HG02642 (cell line): ENCODE data around the gene HTRA2.
A peak's percentile ranks its signal among the peaks of the same experiment; 100 is the strongest.
"Not testable (repeated sequence)": the region's sequence is repeated elsewhere in the genome, so short reads cannot be mapped to it uniquely, and the experiment has no call there.

Experiments
- ATAC-seq: cut with Tn5 transposase; IDR thresholded peaks from one replicate; pipeline ENCODE4 v1.9.1; 2021; ENCODE audit warnings: mild to moderate bottlenecking; ENCODE audit not compliant: unreplicated experiment, poor library complexity

HTRA2 gene

DNA sequence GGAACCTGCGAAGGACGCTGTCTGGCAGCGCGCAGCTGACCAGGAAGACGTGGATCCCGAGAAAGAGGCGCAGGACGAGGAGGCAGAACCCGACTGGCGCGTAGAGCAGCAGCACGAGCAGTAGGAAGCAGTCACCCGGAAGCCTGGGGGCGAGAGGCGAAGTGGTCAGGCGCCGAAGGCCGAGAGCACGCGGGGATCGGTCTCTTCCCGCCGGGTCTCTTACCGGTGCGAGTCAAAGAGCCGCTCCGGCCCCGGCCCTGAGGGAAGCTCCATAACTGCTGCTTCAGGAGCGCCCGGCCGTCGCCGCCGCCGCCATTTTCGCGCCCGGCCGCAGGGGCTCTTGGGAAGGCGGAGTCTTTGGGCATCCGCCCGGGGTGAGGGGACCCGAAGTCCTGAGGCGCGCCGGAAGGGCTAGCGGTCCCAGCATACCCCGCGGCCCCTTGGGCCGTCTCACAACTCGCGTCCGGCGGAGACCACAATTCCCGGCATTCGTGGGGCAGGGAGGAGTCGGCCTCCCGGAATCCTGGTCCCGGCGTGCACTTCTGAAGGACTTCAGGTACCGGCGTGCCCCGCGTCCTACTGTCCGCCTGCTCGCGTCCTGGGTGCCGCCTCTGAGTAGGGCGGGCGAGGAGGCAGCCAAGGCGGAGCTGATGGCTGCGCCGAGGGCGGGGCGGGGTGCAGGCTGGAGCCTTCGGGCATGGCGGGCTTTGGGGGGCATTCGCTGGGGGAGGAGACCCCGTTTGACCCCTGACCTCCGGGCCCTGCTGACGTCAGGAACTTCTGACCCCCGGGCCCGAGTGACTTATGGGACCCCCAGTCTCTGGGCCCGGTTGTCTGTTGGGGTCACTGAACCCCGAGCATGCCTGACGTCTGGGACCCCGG lies at the start of gene HTRA2, which contains the start of gene AUP1:
TSS of gene HTRA2 (plus strand) at position 577 of the 882 bp plus-strand sequence. CDS start at position 651, 74 bp downstream.
TSS of gene AUP1 (minus strand) at position 350 of the 882 bp plus-strand sequence. CDS start at position 273, 77 bp downstream.
- peak; percentile 81 for ATAC-seq

GRCh38 chr2:74481431-74481830 lies 48.3 kb upstream of the HTRA2 start:
- no peak for ATAC-seq

DNA sequence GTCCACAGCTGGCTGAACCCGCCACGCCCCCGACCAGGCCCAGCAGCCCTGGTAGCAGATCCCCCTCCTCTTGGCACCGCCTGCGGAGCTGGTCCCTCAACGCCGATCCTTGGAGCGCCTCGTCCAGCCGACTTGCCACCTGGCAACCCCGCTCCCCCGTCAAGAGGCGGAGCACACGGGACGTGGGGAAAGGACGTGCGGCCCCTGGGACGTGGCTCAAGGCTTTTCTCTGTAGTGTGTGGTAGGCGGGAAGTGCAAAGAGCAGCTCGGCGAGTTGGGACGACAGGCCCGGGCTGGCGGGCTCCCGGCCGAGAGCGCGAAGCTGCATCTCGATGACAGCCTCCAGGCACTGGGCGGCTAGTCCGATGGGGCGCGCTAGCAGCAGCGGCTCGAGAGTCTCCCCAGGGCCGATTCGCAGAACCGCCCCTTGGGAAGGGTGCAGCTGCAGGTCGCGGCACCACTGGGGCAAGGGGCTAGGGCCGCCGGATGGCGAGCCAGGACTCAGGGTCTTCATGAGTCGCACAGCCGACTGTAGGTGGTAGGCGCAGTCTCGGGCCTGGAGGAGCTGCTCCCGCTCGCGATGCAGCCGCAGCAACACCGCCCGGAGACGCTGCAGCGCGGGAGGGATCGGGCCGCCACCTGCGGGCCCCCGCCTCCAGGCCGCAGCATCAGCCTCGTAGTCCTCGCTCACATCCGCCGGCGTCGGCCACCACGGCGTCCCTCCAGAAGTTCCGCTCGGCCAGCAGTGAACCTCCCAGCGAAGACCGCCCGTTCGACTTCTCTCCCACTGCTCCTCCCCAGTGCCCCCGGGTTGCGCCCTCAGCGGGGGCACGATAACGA lies 47.6 kb upstream of the HTRA2 start:
- ATAC-seq: peak; percentile 43

- ATAC-seq: peak; percentile 90
Observed at GRCh38 chr2:74482801-74483674, 46.7 kb upstream of the HTRA2 start, which contains the start of the genes CCDC142 and TTC31. CCDC142 (minus strand) TSS chr2:74482998; CDS start chr2:74482837, 161 bp downstream. TTC31 (plus strand) TSS chr2:74483081; CDS start chr2:74483096, 15 bp downstream.

DNA sequence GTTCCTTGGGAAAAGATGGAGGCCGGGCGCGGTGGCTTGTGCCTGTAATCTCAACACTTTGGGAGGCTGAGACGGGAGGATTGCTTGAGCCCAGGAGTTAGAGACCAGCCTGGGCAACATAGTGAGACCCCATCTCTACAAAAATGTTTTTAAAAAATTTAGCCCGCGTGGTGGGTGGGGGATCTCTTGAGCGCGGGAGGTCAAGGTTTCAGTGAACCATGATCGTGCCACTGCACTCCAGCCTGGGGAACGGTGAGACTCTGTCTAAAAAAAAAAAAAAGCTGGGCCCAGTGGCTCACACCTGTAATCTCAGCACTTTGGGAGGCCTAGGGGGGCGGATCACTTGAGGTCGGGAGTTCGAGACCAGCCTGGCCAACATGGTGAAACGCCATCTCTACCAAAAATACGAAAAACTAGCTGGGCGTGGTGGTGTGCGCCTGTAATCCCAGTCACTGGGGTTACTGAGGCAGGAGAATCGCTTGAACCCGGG lies 46.0 kb upstream of the HTRA2 start:
- ATAC-seq: not testable (repeated sequence)

DNA sequence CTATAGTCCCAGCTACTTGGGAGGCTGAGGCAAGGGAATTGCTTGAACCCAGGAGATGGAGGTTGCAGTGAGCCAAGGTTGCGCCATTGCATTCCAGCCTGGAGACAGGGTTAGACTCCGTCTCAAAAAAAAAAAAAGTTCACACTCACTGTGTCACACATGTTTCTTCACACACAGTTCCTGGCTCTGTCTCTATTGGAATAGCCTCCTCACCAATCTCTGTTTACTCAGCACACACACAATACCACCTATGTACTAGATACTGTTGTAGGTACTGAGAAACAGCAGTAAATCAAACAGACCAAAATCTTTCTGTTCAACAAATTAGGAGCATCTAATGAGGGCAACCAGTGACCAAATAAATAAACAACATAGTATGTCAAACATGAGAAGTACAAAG lies 43.6 kb upstream of the HTRA2 start:
- ATAC-seq: no peak

DNA sequence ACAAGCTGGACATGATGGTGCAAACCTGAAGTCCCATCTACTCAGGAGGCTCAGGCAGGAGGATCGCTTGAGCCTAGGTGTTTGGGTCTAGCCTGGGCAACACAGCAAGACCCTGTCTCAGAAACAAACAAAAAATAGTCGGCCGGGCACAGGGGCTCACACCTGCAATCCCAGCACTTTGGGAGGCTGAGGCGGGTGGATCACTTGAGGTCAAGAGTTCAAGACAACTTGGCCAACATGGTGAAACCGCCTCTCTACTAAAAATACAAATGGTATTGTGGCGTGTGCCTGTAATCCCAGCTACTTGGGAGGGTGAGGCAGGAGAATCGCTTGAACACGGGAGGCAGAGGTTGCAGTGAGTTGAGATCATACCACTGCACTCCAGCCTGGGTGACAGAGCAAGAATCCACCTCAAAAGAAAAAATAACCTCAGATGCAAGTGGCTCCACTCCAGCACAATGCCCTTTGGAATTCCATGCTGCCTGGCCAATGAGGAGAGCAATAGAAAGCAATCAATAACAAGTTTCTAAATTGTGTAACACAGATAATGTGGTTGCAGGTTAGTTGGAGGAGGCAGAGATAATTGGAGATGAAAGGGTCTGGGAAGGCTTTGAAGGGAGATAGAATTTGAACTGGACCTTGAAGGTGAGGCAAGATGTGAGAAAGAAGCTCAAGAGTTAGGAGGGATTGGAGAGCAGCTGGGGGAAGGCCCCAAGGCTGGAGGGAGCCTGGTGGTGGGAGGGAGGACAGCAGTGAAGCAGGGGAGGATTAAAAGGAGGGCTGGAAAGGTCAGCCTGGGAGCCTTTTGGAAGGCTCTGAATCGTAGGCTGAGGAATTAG lies 40.9 kb upstream of the HTRA2 start:
- no peak for ATAC-seq

DNA sequence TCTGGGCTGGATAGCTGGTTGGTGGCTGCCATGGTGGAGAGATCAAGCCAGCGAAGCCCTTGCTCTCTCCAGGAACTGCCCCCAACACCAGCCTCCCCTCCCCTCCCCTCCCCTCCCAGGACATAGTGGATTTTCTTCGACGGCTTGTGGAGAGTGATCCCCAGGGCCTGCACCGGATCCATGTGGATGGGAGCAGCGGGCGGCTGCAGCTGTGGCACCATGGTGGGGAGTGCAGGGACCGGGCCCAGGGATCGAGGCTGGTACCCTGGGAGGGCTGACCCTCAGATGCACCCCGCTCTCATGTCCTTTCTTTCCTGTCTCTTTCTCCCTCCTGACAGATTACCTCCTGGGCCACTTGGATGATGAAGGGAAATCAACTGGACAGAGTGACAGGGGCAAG lies 39.8 kb upstream of the HTRA2 start:
- no peak for ATAC-seq

DNA sequence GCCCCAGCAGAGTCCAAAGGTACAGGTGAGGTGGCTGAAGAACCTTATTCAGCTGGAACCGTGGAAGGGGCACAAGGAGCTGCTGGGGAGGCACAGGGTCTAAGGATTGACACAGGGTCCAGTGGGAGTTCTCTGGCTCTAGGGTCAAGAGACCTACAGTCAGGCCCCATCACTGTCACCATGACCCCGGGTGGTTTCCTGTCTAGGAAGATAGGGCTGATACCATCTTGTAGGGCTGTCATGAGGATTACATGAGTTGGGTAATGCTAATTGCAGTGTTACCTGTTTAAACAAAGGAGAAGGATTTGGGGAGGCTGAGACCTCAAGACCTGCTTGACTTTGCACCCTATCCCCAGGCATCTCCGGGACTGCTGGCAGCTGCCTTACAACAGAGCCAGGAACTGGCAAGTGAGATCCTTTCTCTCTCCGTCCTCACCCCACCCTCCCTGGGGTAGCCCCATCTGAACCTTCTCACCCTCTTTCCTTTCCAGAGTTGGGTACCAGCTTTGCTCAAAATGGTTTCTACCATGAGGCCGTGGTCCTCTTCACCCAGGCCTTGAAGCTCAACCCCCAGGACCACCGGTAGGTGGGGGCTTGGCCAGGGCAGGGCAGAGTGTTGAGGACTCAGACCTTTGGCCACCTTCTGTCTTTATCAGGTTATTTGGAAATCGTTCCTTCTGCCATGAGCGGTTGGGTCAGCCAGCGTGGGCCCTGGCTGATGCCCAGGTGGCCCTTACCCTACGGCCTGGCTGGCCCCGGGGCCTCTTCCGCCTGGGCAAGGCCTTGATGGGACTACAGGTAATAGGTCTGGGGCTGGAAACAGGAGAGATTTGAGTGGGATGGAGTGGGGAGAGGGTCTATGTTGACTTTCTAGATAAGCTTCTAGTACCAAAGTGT lies 37.8 kb upstream of the HTRA2 start:
- no peak for ATAC-seq

DNA sequence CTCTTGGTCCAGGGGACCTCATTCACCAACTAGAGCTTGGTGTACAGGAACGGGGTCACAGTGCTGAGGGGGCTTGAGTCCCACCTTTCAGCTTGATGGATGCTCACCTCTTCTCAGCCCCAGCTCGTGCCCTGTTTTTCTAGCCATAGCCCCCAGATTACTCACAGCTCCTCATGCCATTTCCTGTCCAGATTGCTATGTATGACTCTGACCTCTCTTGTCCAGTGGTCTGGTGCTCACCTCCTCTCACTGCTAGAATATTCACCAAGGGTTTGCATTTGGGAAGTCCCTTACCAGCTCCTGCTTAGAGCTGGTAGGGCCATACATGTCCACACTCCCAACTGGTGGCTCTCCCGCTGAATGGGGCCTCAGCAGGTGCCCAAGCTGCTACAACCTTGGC lies 36.2 kb upstream of the HTRA2 start:
- ATAC-seq: no peak

DNA sequence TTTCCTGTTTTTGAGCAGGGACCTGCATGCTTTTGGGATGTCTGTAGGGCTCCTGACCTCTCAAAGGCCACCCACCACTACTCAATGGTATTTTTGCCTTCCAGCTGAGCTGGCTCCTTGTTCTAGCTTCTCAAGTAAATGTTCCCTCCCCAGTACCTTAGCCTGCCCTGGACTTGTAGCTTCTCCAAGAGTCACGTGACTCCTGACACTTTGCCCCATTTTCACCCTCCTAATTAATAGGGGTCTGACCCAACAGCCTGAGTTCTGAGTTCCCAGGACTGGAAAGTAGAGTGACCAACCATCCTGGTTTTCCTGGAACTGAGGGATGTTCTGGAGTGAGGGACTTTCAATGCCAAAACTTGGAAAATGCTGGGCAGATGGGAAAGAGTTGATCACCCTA lies 34.3 kb upstream of the HTRA2 start:
- no peak for ATAC-seq

- ATAC-seq: no peak
Observed at GRCh38 chr2:74496997-74497776, 32.5 kb upstream of the HTRA2 start.

DNA sequence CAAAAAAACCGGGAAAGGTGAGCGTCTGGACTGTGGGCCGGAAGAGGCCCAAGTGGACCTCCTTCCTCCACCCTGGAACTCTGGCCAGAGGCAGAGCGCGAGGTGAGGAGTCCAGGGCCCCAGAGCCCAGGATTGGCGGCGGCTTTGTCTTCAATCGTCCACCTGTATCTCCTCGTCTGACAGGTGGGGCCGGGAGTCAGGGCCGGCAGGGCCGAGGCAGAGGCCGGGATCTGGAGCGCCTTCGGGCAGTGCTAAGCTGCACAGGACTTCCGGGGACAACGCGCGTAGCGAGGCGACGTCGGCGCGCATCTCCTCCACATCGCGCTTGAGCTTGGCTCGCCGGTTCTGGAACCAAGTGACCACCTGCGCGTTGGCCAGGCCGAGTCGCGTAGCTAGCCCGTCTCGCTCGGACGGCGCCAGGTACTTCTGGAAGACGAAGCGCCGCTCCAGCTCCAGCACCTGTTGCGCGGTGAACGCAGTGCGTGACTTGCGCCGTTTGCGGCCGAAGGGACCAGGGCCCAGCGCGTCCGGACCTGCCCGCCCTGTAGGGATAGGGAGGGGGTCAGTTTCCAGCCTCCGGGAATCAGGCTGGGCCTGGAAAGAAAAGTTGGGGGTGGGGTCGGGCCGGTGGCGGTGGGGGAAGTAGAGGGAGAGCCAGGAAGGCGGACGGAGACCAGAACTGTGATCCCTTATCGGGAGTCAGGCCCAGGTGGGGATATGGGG lies 31.8 kb upstream of the HTRA2 start:
- no peak for ATAC-seq

GRCh38 chr2:74498500-74499266 lies 31.1 kb upstream of the HTRA2 start:
- no peak for ATAC-seq

DNA sequence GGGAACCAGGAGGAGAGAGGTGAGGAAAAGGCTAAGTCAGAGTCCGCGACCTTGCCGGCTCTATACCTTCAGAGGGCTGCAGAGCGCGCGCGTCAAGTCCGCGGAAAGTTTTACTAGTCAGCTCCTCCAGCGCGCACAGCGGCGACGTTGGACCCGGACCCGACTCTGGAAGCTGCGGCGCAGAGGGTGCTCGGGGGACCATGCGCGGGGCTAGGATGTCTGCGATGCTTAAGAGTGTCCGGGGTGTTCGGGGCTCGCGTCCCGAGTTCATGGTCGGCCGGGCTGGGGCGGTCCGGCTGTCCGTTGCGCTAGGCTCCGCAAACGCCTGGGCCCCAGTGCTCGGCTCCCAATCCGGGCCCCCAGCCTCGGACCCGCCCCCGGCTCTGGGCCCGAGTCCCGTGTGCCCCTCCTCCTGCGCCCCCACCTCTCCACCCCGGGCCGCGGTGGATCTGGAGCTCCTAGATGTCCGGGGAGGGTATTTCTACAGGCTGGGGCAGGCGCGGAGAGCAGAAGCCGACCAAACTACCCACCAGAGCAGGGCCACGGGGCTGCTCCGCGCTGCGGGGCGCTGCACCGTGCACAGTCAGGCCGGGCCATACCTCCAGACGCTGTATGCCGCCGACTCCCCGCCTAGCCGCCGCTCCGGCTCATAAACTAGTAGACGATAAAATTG lies 30.3 kb upstream of the HTRA2 start, which contains the start of gene LBX2:
TSS of gene LBX2 (minus strand) at position 337 of the 673 bp plus-strand sequence. CDS start at position 271, 66 bp downstream.
- no peak for ATAC-seq
